SK-N-MC (cell line): ENCODE results near the gene PGA4.
"Not testable (repeated sequence)": the region's sequence is repeated elsewhere in the genome, so short reads cannot be mapped to it uniquely, and the experiment has no call there.

Source experiments
- EZH2 ChIP-seq: fragments of 200-600 bp; sonication (generic); IDR thresholded peaks from one replicate; pipeline ENCODE4 v1.6.1; 2017; ENCODE audit warnings: antibody characterized with exemption
- POLR2AphosphoS5 ChIP-seq: IDR thresholded peaks from 2 replicates; pipeline ENCODE4 v1.6.1; 2012; ENCODE audit warnings: mild to moderate bottlenecking, low read depth, low read length, borderline replicate concordance

DNA sequence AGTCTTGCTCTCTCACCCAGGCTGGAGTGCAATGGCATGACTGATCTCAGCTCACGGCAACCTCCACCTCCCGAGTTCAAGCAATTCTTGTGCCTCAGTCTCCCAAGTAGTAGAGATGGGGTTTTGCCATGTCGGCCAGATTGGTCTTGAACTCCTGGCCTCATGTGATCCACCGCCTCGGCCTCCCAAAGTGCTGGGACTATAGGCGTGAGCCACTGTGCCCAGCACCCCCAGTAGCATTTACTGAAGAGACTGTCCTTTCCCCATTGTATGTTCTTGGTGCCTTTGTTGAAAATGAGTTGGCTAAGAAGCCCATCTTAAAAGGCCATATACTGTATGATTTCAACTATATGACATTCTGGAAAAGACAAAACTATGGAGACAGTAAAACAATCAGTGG is 41.9 kb upstream of the PGA4 start:
- not testable (repeated sequence) for TF ChIP-seq POLR2AphosphoS5, EZH2
